HG03565 (cell line): ENCODE measurements around the gene CCNI.
"Not testable (repeated sequence)": the region's sequence is repeated elsewhere in the genome, so short reads cannot be mapped to it uniquely, and the experiment has no call there.

Source experiments
- ATAC-seq: cut with Tn5 transposase; IDR thresholded peaks from one replicate; pipeline ENCODE4 v1.9.1; 2021; ENCODE audit warnings: mild to moderate bottlenecking, moderate library complexity; ENCODE audit not compliant: unreplicated experiment

The CCNI gene

DNA sequence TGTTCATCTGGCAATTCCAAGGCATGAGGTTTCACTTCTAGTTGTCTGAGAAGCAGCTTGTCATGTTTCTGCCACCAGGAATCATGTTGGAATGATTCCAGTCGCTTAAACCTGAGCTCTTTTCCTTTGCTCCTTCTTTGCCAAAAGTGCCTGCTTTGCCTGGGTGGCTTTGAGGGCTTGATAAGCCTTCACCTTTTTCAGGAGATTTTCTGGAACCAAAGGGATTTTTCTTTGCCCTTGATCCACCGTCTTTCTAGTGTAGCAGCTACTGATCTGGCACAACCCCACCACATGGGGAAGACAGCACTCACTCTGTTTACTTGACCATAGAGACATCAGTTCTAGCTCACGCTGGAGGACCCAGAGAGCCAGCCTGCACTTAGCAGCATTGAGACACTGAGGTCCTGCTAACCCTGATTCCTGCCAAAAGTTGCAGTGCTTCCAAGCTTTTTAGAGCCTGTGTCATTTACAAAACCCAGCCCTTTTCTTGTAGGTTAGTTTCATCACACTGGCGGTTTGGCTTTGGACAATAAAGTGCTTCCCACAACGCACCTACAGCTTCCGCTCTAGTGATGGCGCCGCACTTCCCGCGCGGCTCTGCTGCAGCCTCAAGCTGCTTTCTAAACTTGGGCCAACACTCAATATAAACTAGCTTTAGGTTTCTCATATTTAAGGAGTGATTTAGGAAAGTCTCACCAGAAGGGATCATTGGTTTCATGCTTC, 7.3 kb upstream of the CCNI start:
- no peak for ATAC-seq

DNA sequence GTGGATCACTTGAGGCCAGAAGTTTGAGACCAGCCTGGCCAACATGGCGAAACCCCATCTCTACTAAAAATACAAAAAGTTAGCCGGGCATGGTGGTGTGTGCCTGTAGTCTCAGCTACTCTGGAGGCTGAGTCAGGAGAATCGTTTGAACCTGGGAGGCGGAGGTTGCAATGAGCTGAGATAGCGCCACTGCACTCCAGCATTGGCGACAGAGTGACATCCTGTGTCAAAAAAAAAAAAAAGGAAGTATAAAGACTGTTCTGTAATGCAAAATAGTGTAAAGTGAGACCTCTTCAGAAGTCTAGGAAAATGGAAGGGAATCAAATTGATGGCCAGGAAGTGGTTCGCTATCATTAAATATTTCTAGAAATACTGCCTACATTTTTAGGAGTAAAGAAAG, 5.0 kb upstream of the CCNI start:
- ATAC-seq, result not testable (repeated sequence)

DNA sequence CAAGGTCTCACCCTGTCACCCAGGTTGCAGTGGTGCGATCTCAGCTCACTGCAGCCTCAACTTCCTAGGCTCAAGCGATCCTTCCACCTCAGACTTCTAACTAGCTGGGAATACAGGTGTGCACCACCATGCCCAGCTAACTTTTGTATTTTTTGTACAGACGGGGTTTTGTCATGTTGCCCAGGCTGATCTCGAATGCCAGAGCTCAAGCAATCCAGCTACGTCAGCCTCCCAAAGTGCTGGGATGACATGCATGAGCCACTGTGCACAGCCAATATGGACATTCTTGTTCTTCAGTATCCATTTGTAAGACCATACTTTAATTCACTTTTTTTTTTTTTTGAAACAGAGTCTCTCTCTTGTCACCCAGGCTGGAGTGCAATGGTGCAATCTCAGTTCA, 3.5 kb upstream of the CCNI start:
- no peak for ATAC-seq

DNA sequence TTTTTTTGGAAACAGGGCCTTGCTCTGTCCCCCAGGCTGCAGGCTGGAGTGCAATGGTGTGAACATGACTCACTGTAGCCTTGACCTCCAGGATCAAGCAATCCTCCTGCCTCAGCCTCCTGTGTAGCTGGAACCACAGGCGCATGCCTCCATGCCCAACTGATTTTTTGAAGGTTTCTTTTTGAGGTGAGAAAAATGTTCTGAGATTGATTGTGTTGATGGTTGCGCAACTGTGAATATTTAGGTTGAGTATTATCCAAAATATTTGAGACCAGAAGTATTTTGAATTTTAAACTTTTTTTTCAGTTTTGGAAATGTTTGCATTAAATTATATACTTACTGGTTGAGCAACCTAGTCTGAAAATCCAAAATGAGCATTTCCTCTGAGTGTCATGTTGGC, 2.6 kb upstream of the CCNI start:
- ATAC-seq, result no peak

DNA sequence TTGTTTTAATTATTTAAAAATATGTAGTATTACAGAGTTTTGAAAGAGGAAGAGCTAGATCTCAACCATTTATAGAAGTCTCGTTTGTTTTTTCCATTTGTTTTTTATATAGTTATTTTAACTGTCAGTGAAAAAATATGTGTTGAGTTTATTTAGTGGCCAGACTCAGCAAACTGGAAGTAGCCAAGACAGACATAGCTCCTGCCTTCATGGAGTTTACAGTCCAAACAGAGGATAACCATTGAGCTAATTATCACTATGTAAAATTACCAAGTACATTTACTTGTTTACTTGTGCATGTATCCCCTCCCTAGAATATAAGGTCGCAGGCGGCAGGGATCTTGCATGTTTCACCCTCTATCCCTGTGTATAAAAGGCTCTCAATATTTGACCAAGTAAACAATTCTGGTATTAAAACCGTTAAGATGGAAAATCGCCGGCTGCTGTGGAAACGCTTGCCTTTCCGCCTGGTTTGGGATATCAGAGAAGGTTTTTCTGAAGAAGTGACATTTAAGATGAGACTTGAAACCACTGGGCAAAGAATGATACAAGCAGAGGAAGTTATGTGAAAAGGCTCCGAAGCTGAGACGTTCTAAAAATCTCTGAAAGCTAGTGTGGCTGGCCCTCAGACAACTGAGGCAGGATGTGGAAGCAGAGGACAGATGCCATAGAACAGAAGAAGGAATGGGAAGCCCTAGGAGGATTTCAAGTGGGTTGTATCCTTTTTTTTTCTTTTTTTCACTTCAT, 1.3 kb upstream of the CCNI start:
- no peak for ATAC-seq

DNA sequence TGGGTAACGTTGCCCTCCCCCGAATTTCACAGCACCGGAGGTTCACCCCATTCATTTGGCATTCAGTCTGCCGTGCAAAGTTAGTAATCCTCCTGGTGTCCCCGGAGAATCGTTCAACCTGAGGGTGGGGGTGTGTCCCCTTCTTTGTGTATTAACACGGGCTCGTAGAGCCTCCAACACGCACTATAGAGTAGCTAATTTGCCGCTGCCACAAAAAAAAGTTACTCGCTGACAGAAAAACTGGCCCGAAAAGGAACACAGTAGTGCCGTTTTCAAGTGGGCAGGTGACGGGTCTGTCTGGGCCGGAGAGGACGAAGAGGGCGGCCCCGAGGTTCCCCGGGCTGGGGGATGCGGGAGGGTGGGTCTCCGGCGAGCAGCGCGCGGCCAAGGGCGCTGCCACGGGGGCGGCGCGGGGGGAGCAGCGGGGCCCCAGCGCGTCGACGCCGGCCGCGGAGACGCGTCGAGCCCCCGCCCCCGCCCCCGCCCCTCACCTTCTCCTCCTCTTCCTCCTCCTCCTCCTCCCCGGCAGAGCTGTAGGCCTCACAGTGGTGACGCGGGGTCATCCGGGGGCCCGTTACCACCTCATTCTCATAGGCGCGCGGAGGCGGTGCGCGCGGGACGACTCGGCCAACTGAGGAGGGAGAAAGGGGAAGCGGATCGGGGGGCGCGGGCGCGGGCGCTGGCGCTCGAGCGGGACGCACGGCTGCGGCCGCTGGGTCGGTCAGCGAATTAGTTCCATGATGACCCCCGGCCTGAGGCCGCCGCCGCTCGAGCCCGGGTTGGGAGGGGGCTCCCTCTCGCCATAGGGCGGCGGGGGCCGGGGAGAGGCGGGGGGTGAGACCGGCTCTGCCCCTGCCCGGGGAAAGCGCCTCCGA, 571 bp downstream of the CCNI start:
- ATAC-seq, result peak; percentile 27

DNA sequence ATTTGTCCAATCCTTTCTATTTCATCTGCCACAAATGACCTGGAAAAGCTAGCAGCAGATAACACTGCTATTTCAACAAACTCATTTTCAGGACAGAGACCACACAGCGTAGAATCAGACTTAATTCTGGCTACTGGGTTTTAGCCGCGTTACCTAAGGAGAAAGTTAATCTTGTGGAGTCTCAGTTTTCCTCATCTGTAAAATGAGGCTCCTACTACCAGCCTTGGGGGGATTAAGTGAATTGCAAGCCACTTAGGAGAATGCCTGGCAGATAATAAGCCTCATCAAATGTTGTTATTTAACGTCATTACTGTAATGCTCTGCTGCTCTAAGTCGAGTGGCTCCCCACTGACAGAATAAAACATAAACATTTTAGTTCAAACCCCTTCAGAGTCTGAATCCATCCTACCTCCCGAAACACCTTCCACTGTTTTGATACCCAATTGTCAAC, 1.4 kb downstream of the CCNI start:
- ATAC-seq, result no peak

DNA sequence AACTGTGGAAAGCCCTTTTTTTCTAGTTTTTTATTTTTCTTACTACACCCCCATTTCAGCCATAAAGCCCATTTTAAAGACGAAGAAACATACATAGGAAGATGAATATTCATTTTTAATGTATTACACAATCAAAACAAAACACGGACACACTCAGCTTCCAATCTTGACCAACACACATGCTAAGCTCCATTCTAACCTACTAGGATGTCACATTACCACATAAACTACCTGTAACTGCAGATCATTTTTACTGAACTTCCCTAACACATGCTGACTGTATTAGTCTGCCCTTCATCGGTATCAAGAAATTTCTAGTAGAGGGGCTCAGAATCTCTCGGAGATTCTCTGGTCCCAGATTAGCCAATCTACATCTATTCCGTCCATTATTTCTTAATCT, 1.8 kb downstream of the CCNI start:
- ATAC-seq, result no peak

DNA sequence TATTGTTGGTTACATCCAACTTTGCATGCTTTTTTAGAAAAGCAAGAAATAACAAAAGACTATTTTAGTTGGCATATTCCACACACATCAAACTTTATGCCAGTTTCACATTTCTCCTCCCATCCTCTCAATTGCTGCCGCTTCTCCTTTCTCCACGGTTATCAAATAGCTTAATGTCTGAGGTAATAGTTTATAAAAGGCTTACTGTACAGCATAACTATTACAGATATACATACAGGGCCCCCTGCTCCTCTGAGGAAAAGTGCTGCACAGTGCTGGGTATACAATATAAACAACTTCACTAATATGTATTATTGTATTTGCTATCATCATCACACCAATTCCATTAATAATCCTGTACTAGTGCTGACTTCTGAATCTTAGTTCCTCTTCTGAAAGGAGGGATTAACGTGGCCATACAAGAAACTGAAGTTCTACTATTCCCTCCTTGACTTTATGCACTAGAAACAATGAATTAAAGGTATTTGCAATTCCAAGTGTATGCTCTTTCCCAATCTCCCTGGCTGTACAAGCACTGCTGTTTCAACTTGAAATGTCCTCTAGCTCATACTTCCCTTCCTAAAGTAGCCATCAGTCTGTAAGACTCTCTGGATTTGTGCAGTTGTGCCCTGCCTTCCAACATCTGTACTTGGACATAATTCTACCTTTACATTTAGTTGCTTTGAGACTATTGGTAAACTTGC, 2.5 kb downstream of the CCNI start:
- no peak for ATAC-seq

DNA sequence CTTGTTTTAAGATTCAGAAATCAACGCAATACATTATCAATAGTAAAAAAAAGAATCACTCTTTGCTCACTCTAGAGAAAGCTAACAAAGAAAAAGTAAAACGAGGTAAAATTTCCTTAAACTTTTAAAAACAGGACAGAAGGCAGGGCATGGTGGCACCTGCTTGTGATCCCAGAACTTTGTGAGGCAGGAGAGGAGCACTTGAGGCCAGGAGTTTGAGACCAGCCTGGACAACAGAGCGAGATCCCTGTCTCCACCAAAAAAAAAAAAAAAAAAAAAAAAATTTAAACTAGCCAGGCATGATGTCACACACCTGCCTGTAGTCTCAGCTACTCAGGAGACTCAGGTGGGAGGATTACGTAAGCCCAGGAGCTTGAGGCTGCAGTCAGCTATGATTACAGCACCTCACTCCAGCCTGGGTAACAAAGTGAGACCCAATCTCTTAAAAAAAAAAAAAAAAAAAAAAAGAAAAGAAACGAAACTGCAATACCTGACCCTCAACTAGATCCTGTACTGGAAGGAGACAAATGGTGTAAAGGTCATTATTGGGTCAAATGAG, 3.5 kb downstream of the CCNI start:
- ATAC-seq, result no peak

DNA sequence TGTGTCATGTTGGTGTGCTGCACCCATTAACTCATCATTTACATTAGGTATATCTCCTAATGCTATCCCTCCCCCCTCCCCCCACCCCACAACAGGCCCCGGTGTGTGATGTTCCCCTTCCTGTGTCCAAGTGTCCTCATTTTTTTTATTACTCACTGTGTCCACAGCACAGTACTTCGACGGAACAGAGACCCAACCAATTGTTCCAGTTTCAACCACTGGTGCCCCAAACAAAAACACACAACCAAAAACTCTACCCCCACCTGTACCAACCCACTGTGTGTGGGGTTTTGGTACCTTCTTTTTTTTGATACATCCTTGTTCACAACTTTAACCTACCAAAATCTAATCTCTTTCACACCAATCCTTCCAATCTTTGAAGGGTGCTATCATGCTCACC, 6.3 kb downstream of the CCNI start:
- ATAC-seq, result not testable (repeated sequence)

DNA sequence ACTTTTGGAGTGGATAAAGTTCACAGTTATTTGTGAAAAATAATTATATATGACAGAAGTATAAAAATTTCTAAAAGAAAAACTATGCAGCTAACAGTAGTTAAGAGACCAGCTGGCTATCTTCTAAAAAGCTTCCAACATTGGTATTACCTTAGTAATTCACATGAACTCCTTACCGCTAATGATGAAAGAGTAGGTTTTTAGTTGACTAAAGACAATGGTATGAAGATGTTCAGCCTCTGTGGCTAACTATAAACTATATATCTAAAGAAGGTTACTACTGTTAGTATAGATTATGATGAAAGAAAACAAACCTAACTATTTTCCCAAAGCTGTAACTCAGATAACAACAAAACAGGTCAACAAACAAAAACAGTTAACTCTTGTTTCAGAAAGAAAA, 10.4 kb downstream of the CCNI start:
- no peak for ATAC-seq

DNA sequence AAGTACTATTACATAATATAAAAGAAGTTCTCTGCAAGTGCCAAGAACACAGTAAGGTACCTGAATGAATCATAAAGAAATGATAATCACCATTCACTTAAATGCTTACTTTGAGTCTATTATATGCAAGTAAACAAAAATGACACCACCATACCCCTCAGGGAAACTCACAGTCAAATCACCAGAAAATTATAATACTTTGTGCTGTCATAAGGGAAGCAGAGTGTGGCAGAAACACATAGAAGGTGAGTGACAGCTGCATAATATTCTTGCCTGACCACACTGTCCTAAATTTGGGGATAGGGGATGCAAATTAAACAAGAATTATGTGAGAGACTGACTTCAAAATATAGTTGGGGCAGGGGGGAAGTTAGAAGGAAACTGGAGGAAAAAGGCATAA, 12.9 kb downstream of the CCNI start:
- ATAC-seq, result no peak

DNA sequence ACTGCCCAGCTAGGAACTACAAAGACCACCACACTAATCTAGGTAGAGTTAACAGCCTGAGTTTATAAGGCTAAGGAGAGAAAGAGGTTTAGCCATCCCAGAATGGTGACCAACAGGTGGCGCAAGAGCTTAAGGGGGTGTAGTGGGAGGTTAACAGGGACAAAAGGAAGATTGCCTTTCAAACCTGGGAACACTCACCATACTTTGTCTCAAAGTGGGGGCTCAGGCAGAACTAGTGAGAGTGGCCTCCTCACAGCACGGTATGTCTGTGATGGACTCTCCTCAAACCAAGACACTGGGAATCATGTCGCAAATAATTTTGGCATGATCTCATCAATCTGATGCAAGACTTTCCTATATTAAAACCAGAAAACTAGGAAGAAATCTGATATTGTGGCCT, 23.4 kb downstream of the CCNI start:
- ATAC-seq, result no peak

DNA sequence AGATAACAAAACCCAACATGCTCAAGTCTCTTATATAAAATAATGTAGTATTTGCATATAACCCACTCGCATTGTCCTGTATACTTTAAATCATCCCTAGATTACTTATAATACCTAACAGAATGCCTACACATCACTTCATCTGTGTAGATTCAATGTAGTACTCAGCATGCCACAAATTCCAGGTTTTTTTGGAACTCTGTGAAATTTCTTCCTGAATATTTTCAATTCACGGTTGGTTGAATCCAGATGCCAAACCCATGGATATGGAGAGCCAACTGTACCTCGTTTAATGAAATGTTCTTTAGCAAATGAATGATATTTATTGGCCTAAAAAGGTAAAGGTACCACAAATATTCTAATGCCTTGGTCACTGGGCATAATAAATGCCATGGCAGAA, 24.8 kb downstream of the CCNI start:
- ATAC-seq, result no peak

DNA sequence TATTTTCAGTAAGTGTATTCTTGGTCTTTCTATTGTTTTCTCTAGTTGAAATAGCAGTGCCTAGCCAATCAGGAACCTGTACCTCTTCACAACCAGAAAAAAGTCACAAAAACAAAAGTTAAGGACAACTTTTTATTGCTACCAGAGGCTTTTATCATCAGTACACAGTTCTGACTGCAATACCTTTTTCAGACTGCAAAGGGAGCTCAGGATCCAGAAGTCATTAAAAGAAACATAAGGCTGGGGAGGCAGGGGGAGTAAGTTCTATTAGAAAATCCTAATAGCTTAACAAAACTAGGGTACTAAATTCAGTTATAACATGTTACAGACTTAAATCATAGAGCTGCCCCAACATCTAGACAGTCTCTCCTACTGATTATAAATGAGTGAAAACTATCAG, 28.8 kb downstream of the CCNI start:
- no peak for ATAC-seq

DNA sequence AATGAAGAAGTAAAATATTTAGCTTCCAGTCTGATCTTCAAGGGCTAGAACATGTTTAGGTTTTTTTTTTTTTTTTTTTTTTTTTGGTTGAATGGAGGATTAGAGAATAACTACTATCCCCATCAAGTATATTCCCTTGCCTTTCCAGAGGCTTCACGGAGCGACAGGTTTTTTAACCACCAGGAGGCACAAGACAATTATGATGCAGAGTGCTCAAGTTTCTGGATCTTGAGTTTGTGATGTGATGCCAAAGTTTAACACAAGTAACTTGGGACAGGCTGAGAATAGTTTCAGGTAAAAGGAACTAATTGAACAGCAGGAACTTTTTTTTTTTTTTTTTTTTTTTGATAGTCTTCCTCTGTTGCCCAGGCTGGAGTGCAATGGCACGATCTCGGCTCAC, 30.3 kb downstream of the CCNI start:
- no peak for ATAC-seq

DNA sequence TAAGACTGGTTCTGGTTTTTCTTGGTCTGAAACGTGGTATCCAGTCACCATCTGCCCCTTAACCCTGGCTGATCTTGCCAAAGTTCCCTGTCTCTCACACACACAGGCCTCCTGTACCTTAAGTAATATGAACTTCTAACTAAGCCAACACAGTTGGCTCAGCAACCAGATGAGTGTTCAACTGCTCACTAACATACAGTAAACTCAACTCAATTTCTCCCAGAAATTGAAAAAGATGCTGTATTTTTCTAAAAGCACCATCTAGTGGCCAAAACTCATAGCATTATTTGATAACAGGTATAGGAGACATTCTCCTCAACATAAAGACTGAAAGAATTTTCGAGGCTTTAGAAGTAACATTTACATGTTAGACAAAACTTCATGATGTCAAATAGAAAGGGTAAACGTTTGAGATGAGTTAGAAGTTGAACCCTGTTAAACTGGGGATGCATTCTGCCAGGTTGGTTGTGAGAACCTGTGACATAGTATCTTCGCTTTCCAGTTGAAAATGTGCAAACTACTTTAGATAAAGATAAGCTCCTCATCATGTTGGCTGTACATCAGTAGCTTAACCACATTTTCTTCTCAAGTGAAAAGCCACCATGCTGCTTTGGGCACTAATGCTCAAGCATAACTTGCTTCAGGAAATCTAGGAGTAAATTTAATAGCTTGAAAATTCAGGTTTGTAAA, 31.2 kb downstream of the CCNI start:
- no peak for ATAC-seq

DNA sequence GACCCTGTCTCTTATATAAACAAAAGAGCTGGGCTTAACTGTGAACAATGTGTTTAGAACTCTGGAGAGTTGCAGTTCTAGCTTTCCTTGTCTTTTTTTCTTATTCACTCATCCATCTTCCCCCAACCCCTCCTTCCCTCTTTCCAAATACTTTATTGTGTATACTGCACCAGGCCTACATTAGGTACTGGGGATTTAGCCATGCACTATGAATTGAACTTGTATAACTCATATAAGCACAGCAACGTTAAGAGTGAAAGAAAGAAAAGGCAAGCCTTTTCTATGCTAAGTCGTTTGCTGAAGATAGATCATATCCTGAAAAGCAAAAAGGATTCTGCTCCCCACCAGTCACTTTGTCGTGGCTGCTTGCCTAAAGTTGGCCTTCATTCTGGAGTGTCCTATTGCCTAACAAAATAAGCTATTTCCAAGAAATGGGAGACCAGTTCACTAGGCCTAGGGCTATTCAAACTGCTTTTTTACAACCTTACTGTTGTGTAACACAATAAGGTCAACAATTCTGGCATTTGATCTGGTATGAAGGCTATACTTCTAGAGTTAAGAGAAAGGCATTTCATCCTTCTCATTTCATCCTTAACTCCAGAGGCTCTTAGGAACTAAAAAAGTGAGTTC, 32.2 kb downstream of the CCNI start:
- ATAC-seq, result no peak
